Naive B cell (primary cell): ENCODE measurements around the gene KCNAB1. TPM values are rescaled to one million over a fixed set of nuclear protein-coding genes. Genes with fewer than 3 reads are reported as not detected.

Experiments used
- ATAC-seq, 2 donors: fragments of 150-1000 bp; cut with Tn5 transposase; 2 replicates each; pipeline ENCODE4 v1.10.0; 2021; ENCODE audit warnings: low read depth in 2 of 2, mild to moderate bottlenecking in 2 of 2, moderate library complexity in 2 of 2
- DNase-seq: peaks from one replicate; pipeline ENCODE4 v3.0.0; 2022
- H3K27ac Mint-ChIP-seq, 6 donors: one replicate each; pipeline ENCODE4 v1.8.0; 2020 to 2022; ENCODE audit warnings: mild to moderate bottlenecking in 6 of 6, mixed read lengths in 6 of 6, moderate library complexity in 5 of 6, inconsistent platforms in 2 of 6
- H3K27me3 Mint-ChIP-seq, 3 donors: one replicate each; pipeline ENCODE4 v1.8.0; 2021 to 2022; ENCODE audit warnings: mixed read lengths in 3 of 3, mild to moderate bottlenecking in 1 of 3
- H3K36me3 Mint-ChIP-seq, 2 donors: one replicate each; pipeline ENCODE4 v1.8.0; 2020 to 2022; ENCODE audit warnings: mixed read lengths in 2 of 2, inconsistent platforms in 1 of 2, mild to moderate bottlenecking in 1 of 2
- H3K4me1 Mint-ChIP-seq, 3 donors: one replicate each; pipeline ENCODE4 v1.8.0; 2020 to 2022; ENCODE audit warnings: mixed read lengths in 3 of 3, inconsistent platforms in 1 of 3, mild to moderate bottlenecking in 1 of 3, moderate library complexity in 1 of 3
- H3K4me3 Mint-ChIP-seq, 8 donors: one replicate each; pipeline ENCODE4 v1.8.0; 2020 to 2022; ENCODE audit warnings: mild to moderate bottlenecking in 8 of 8, mixed read lengths in 8 of 8, moderate library complexity in 8 of 8, inconsistent platforms in 2 of 8
- H3K9me3 Mint-ChIP-seq, 7 donors: one replicate each; pipeline ENCODE4 v1.8.0; 2020 to 2022; ENCODE audit warnings: mixed read lengths in 7 of 7, mild to moderate bottlenecking in 5 of 7, inconsistent platforms in 2 of 7, moderate library complexity in 1 of 7
- polyA plus RNA-seq, 6 donors: library from polyadenylated mRNA; unstranded; fragments of 300-500 nt; fragmentation: Illumina TruSeq; gene quantifications; one replicate each; pipeline ENCODE4 v1.2.3, GENCODE V29; 2021; ENCODE audit warnings: low read depth in 6 of 6

Gene KCNAB1
- polyA plus RNA-seq, 6 donors from 2014 or later = 0.05 to 0.30 (median 0.19) TPM; not detected in 1

DNA sequence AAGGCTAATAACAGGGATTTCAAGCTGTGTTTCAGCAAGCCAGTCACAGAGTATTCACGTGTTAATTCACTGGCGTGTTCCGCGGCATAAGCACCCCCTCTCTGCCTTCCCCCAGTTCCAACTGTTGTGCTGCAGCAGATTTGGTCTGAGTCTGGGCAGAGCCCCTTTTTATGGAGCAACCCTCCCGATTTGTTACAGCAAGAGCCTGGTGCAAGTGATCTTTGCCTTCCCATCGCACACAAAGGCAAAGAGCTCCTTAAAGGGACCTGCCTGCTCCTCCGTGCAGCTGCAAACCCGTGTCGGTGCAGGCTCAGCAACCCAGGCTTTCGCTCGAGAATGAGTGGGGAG lies 170.5 kb downstream of the KCNAB1 start:
- H3K4me1 Mint-ChIP-seq = peaks cover 0 to 10% (median 0%) of the 10 kb centered on the region in 3 donors
- no peak for ATAC-seq
- H3K4me3 Mint-ChIP-seq = peak overlapping the region in 1 of 8 donors; percentile 57
- H3K27me3 Mint-ChIP-seq = peaks cover 62 to 80% (median 64%) of the 10 kb centered on the region in 3 donors
- DNase-seq = no peak
- H3K27ac Mint-ChIP-seq = no peak overlapping the region
- no peaks in the 10 kb centered on the region for H3K36me3 Mint-ChIP-seq
- no peaks in the 10 kb centered on the region for H3K9me3 Mint-ChIP-seq

DNA sequence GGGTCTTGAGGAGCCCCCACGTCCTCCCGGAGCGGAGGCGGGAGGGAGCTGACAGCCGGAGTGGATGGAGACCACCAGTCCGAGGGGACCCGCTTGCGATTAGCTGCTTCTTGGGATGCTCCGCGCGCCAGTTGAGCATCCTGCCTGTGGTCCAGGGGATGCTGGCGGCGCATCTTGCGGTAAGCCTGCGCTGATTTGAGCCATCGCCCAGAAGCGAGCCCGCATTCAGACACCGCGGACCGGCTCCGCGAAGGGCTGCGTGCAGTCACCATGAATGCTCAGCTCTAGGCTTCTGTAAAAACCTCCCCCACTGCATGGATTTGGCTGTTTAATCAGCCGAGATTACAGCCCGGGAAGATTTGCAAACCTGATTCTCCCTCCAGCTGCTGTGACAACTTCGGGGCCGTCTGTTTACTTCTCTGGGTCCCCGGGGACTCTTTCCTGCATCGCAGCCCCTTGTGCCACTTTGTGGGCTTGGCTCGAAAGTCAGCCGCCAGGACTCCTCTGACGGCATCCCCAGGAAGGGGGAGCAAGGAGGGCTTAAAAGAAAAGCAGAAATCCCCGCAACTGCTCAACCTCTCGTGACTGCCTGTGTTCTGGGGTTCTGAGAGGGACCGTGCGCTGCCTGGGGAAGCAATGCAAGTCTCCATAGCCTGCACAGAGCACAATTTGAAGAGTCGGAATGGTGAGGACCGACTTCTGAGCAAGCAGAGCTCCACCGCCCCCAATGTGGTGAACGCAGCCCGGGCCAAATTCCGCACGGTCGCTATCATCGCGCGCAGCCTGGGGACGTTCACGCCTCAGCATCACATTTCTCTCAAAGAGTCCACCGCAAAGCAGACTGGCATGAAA lies 171.1 kb downstream of the KCNAB1 start:
- Mint-ChIP-seq H3K27me3 (peaks cover 64 to 82% (median 65%) of the 10 kb centered on the region in 3 donors), H3K27ac (peak overlapping the region in 2 of 6 donors; percentile 57 to 83), H3K4me3 (peak overlapping the region in 4 of 8 donors; percentile 39 to 76 (median 59)), H3K36me3 (no peaks in the 10 kb centered on the region), H3K9me3 (no peaks in the 10 kb centered on the region), H3K4me1 (peaks cover 0 to 10% (median 0%) of the 10 kb centered on the region in 3 donors)
- DNase-seq (peak; percentile 29), ATAC-seq (peak; percentile 46 to 90)

DNA sequence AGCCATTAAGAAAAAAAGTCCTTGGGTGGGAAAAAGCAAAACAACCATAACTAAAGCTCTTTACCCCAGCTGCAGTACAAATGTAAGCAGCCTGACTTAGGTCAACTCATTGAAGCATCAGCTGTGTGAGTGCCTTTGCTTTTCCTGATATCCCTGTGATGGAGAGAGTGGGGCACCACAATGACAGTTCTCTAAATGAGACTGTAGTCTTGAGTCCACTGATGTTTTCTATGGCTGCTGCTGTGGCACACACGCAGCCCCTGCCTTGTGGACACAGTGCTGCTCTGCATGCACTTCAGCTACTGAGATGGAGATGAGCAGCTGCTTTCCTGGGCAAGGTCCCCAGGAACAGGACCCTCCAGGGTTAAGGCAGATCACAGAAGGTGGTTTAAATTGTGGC lies 173.2 kb downstream of the KCNAB1 start:
- ATAC-seq (no peak), DNase-seq (no peak)
- H3K4me3 Mint-ChIP-seq = no peak overlapping the region
- H3K36me3 Mint-ChIP-seq = no peaks in the 10 kb centered on the region
- peak overlapping the region in 2 of 6 donors; percentile 3 to 26 for H3K27ac Mint-ChIP-seq
- H3K4me1 Mint-ChIP-seq = peaks cover 0 to 10% (median 0%) of the 10 kb centered on the region in 3 donors
- H3K9me3 Mint-ChIP-seq = no peaks in the 10 kb centered on the region
- H3K27me3 Mint-ChIP-seq = peaks cover 59 to 74% (median 63%) of the 10 kb centered on the region in 3 donors

DNA sequence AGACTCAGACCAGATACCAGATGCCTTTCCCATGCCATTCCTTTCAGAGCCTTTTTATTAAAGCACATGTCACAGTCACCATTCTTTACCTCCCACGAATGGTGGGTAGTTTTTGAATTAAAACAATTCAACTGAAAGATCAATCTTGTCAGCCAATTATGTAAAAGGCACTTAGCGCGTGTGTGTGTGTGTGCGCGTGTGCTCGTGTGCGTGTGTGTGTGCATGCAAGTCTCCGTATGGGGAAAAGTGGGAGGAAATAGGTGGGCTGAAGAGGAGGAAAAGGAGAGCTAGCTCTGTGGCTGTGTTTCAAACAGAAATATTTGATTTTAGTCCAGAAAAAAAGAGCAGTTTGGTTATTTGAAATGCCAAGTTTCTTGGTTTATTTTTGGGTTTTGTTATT lies 177.2 kb downstream of the KCNAB1 start:
- Mint-ChIP-seq H3K27ac (no peak overlapping the region), H3K4me3 (no peak overlapping the region), H3K9me3 (no peaks in the 10 kb centered on the region), H3K36me3 (no peaks in the 10 kb centered on the region), H3K4me1 (no peaks in the 10 kb centered on the region), H3K27me3 (peaks cover 36 to 39% (median 37%) of the 10 kb centered on the region in 3 donors)
- DNase-seq (no peak), ATAC-seq (no peak)

DNA sequence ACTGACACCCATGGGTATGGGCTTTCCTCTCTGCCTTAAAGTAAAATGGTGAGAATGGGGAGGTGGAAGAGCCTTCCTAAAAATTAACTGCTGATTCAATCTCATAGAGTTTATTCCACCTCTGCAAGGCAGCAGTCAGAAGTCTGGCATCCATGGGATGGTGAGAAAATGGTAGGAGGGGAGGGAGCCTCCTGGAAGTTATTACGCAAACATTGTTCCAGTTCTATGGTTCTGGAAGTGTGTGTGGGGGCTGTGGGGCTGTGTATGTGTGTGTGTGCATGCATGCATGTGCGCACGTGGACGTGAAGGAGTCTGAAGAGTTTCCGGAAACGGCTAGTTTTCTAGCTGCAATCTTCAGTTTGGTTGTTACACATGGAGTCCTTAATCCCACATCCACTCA lies 177.6 kb downstream of the KCNAB1 start:
- no peaks in the 10 kb centered on the region for H3K36me3 Mint-ChIP-seq

DNA sequence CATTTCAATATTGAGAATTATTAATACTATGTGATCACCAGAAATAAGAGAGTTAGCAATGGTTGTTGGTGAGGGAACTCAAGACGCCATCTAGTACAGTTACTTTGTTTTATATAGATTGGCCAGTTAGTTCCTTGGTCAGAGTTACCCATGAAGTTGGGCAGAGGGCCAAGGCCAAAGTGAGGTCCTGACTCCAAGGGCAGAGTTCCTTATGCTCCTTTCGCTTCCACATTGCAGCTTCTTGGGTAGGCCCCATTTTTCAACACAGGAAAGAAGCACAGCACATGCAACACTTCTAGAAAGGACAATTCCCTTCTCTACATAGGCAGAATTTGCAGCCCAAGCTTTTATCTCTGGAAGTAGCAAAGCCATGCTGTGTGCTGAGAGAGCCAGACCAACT lies 178.6 kb downstream of the KCNAB1 start:
- no peak overlapping the region for H3K4me3 Mint-ChIP-seq
- peaks cover 24 to 25% (median 24%) of the 10 kb centered on the region in 3 donors for H3K27me3 Mint-ChIP-seq
- H3K27ac Mint-ChIP-seq = no peak overlapping the region
- H3K9me3 Mint-ChIP-seq = no peaks in the 10 kb centered on the region
- no peak for DNase-seq
- H3K36me3 Mint-ChIP-seq = no peaks in the 10 kb centered on the region
- no peaks in the 10 kb centered on the region for H3K4me1 Mint-ChIP-seq
- ATAC-seq = no peak

More for the DNA sequence above, 177.6 kb downstream of the KCNAB1 start:
- Mint-ChIP-seq H3K27me3 (peaks cover 32 to 34% (median 33%) of the 10 kb centered on the region in 3 donors), H3K4me3 (no peak overlapping the region), H3K4me1 (no peaks in the 10 kb centered on the region), H3K27ac (no peak overlapping the region), H3K9me3 (no peaks in the 10 kb centered on the region)
- ATAC-seq (no peak), DNase-seq (no peak)

DNA sequence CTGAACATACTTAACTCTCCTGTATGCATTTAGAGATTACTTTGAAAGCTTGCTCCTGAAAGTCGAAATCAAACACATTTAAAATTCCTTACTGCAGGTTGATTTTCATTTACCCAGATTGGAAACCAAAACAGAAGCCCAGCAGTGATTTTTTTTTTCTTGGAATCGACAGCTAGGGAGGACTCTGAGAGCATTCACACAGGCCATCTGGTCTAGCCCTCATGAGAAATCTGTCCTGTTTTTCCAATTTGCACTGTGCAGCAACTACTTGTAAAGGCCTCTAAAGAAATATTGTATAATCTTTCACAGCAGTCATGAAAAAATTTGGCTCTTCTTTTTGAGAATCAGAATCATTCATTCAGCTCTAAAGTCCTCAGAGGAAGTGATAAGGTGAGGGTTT lies 179.2 kb downstream of the KCNAB1 start:
- no peaks in the 10 kb centered on the region for H3K36me3 Mint-ChIP-seq
- no peak overlapping the region for H3K27ac Mint-ChIP-seq
- no peak overlapping the region for H3K4me3 Mint-ChIP-seq
- H3K4me1 Mint-ChIP-seq = no peaks in the 10 kb centered on the region
- ATAC-seq (no peak), DNase-seq (no peak)
- no peaks in the 10 kb centered on the region for H3K9me3 Mint-ChIP-seq
- peaks cover 19 to 24% (median 20%) of the 10 kb centered on the region in 3 donors for H3K27me3 Mint-ChIP-seq

DNA sequence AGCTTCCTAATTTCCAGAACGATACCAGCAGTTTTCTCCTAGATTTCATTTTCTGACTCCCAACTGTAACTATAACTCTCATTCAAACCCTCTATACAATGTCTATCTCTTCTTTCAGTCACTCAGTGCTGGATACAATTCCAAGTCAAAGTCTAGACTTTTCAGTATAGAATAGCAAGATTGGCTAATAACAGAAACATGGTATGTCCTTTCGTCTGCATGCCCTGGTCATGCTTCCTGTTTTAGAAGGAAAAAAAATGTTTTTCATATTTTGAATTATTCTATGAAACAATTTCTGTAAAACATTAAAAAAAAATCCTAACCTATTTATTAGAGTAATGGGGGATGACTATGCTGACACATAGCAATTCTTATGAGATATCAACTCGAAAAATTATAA lies 180.0 kb downstream of the KCNAB1 start:
- H3K27me3 Mint-ChIP-seq = peaks cover 13 to 20% (median 16%) of the 10 kb centered on the region in 3 donors
- no peaks in the 10 kb centered on the region for H3K4me1 Mint-ChIP-seq
- H3K36me3 Mint-ChIP-seq = no peaks in the 10 kb centered on the region
- DNase-seq = no peak
- no peak for ATAC-seq
- no peak overlapping the region for H3K4me3 Mint-ChIP-seq
- no peak overlapping the region for H3K27ac Mint-ChIP-seq
- H3K9me3 Mint-ChIP-seq = no peaks in the 10 kb centered on the region

DNA sequence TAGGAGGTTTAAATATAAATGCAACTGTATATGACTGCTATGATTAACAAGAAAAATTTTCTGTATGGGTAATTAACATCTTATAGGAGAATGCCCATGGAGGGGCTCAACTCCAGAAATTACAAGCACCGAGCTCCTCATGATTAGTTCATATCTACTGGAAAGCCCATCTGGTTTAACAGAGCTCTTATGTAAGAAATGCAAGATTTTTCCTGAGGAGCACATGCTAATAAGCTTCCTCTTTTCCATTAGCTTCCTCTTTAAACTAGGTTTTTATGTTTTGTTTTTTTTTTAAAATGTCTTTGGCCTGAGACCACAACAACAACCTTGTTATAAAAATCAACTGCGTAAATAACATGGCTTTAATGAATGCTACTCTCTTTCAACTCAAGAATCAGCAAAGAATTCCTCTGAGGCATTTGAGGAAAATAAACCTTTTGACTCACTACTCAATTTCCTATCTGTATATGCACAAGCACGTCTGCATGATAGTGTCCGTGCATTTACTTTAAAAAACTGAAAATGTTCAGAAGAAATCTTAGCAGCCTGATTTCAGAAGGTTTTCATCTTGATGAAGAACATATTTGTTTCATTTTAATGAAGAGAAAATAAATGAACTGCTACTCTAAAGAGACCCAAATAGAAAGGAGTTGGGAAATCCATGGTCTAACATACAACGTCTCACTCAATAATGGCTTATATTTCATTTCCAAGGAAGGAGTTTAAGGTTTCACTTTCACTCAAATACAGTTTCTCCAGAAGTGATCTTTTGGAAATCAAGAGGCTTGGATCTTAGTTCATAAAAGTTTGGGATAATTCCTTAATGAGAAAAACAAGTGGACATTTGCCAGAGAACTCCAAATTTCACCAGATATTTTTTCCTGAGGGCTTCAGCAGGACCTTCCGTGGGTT lies 180.8 kb downstream of the KCNAB1 start:
- no peak overlapping the region for H3K27ac Mint-ChIP-seq
- no peaks in the 10 kb centered on the region for H3K9me3 Mint-ChIP-seq

DNA sequence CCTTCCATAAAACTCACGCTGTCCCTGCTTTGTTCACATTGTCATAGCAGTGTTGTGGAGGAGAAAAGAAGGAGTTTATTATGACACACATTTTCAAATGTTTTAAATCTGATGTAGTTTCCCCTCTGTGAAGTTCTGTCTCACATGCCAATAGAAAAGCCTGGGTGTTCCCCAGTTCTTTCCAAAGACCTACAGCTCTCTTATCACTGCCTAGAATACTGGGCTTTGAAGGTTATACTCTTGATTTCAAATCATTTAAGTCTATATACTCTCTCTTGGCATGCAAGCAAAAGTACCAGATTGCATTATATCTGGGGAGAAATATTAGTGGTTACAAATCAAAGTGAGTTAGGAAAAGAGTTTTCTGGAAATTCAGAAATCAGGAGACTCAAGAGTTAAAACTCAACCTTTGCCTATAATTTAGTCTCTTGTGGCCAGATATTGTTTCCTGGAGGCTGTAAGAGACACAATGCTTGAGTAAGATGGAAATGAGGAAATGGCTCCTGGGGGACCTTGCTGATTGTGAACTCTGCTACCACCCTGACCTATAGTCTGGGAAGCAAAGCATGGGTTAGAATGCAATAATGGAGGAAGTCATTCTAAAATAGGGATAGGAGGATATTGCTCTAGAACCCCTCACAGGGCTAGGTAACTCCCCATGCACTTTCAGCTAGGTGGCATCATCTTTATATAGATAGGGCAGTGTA lies 182.8 kb downstream of the KCNAB1 start:
- no peak overlapping the region for H3K4me3 Mint-ChIP-seq
- H3K9me3 Mint-ChIP-seq = no peaks in the 10 kb centered on the region
- no peak for DNase-seq
- ATAC-seq = no peak
- no peaks in the 10 kb centered on the region for H3K4me1 Mint-ChIP-seq
- H3K27ac Mint-ChIP-seq = no peak overlapping the region
- peaks cover 3 to 12% (median 7%) of the 10 kb centered on the region in 3 donors for H3K27me3 Mint-ChIP-seq
- no peaks in the 10 kb centered on the region for H3K36me3 Mint-ChIP-seq

More for the DNA sequence above, 180.8 kb downstream of the KCNAB1 start:
- H3K27me3 Mint-ChIP-seq = peaks cover 9 to 13% (median 13%) of the 10 kb centered on the region in 3 donors
- ATAC-seq = no peak
- no peak overlapping the region for H3K4me3 Mint-ChIP-seq
- no peaks in the 10 kb centered on the region for H3K4me1 Mint-ChIP-seq
- H3K36me3 Mint-ChIP-seq = no peaks in the 10 kb centered on the region
- DNase-seq = no peak

DNA sequence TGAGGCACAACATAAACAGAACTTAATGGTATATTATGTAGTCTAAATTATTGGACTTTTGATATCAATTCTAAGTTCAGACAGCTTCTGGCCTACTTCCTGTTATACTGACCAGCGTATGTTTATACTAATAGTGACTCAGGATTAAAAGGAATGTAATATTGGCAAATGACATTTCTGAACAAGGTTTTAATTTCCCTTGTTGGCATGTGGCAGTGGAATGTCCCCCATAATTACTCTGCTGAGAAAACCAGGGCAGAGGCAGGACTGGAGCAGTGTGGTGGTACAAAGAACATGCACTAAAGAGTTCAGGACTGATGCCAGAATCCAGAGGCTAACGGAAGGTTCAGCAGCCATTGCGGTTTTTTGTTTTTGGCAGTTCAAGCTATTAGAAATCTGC lies 184.0 kb downstream of the KCNAB1 start:
- ATAC-seq (no peak), DNase-seq (no peak)
- no peaks in the 10 kb centered on the region for H3K9me3 Mint-ChIP-seq
- no peak overlapping the region for H3K27ac Mint-ChIP-seq
- peaks cover 5 to 12% (median 10%) of the 10 kb centered on the region in 3 donors for H3K27me3 Mint-ChIP-seq
- no peaks in the 10 kb centered on the region for H3K4me1 Mint-ChIP-seq
- H3K4me3 Mint-ChIP-seq = no peak overlapping the region
- no peaks in the 10 kb centered on the region for H3K36me3 Mint-ChIP-seq

DNA sequence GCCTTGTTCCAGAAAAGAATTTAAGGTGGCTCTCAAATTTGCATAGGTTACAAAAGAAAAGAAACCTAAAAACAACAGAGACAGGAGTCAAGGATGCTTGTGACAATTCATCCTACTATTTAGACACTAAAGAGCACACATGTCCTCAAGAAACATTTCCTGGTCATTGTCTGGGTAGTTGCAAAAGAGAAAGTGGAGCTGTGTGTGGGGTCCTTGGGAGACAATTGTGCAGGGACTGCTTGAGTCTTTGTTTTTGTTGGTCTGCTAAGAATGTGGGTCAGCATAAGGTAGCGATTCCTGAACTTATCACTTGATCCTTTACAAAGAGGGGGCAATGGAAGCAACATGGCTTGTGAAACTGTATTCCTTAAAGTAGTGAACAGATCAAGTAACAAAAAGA lies 185.3 kb downstream of the KCNAB1 start:
- Mint-ChIP-seq H3K27me3 (peaks cover 5 to 14% (median 5%) of the 10 kb centered on the region in 3 donors), H3K4me1 (no peaks in the 10 kb centered on the region), H3K27ac (no peak overlapping the region), H3K4me3 (no peak overlapping the region), H3K9me3 (no peaks in the 10 kb centered on the region), H3K36me3 (no peaks in the 10 kb centered on the region)
- ATAC-seq (no peak), DNase-seq (no peak)

DNA sequence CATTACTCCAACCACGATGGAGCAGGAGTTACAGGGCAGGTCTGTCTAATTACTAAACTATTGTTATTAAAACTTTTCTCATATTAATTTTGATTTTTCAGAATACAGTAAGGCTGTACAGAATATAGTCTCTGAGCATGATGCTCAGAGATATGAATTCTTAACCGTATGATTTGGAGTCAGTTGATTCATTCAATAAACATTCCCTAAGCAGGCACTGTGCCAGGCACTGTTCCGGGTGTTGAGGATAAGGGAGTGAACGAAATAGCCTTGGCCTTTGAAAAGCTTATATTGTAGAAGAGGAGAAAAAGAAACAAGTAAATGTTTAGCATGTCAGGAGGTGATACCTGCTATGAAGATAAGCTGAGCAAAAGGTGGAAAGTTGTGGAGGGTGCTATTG lies 187.3 kb downstream of the KCNAB1 start:
- Mint-ChIP-seq H3K27ac (no peak overlapping the region), H3K4me3 (no peak overlapping the region), H3K9me3 (no peaks in the 10 kb centered on the region), H3K4me1 (no peaks in the 10 kb centered on the region), H3K36me3 (no peaks in the 10 kb centered on the region), H3K27me3 (peaks cover 11 to 24% (median 14%) of the 10 kb centered on the region in 3 donors)
- ATAC-seq (no peak), DNase-seq (no peak)
